Neuronal stem cell (in vitro differentiated cells): Measurements from ENCODE around the gene TSC22D3.

Source experiments
- DNase-seq: peaks from one replicate; pipeline ENCODE4 v3.0.0-alpha.2; 2013; ENCODE audit warnings: low spot score
- H2AFZ ChIP-seq: one replicate; pipeline ENCODE4 v1.6.1; 2013; ENCODE audit warnings: mild to moderate bottlenecking, low read length, inconsistent platforms
- H2AK5ac ChIP-seq: 2 replicates; pipeline ENCODE4 v1.6.1; 2013; ENCODE audit warnings: low read depth, mild to moderate bottlenecking, inconsistent platforms, low read length, moderate library complexity, mixed read lengths
- H2BK120ac ChIP-seq: 2 replicates; pipeline ENCODE4 v1.6.1; 2013; ENCODE audit warnings: low read depth, mild to moderate bottlenecking, inconsistent platforms, low read length, moderate library complexity, mixed read lengths
- H2BK12ac ChIP-seq: one replicate; pipeline ENCODE4 v1.6.1; 2013; ENCODE audit warnings: low read length, inconsistent platforms
- H2BK15ac ChIP-seq: 2 replicates; pipeline ENCODE4 v1.6.1; 2013; ENCODE audit warnings: mild to moderate bottlenecking, low read length, inconsistent platforms, mixed read lengths
- H2BK5ac ChIP-seq: one replicate; pipeline ENCODE4 v1.6.1; 2013; ENCODE audit warnings: inconsistent platforms, mild to moderate bottlenecking, low read length, moderate library complexity
- H3K14ac ChIP-seq: one replicate; pipeline ENCODE4 v1.6.1; 2013; ENCODE audit warnings: low read length, inconsistent platforms
- H3K18ac ChIP-seq: 2 replicates; pipeline ENCODE4 v1.6.1; 2013; ENCODE audit warnings: low read length, inconsistent platforms
- H3K23ac ChIP-seq: 2 replicates; pipeline ENCODE4 v1.6.1; 2013; ENCODE audit warnings: low read depth, mild to moderate bottlenecking, mixed read lengths, low read length, inconsistent platforms; ENCODE audit not compliant: poor library complexity
- H3K27ac ChIP-seq: replicated peaks from 3 replicates; pipeline ENCODE4 v1.5.1; 2013; ENCODE audit warnings: low read length, inconsistent platforms
- H3K27me3 ChIP-seq, 3 experiments: 2 replicates each; pipeline ENCODE4 v1.6.1; 2013; ENCODE audit warnings: low read length in 3 of 3, mild to moderate bottlenecking in 2 of 3, inconsistent platforms in 1 of 3, low read depth in 1 of 3, mixed read lengths in 1 of 3, moderate library complexity in 1 of 3; ENCODE audit not compliant: control insufficient read depth in 3 of 3, insufficient read depth in 3 of 3
- H3K36me3 ChIP-seq, 2 donors: replicated peaks in 1 of 2; 2 replicates each; pipeline ENCODE4 v1.6.1; 2013; ENCODE audit warnings: low read length in 2 of 2; ENCODE audit not compliant: control insufficient read depth in 2 of 2, insufficient read depth in 2 of 2
- H3K4ac ChIP-seq: 2 replicates; pipeline ENCODE4 v1.6.1; 2013; ENCODE audit warnings: inconsistent platforms, mild to moderate bottlenecking, low read length, moderate library complexity
- H3K4me1 ChIP-seq, 2 donors: 1 replicate in 1 of 2; 2 replicates in 1 of 2; pipeline ENCODE4 v1.6.1; 2013; ENCODE audit warnings: low read length in 2 of 2, low read depth in 1 of 2; ENCODE audit not compliant: control insufficient read depth in 2 of 2, insufficient read depth in 1 of 2
- H3K4me2 ChIP-seq: one replicate; pipeline ENCODE4 v1.6.1; 2013; ENCODE audit warnings: mild to moderate bottlenecking, low read length, inconsistent platforms; ENCODE audit not compliant: insufficient read depth, poor library complexity, severe bottlenecking
- H3K4me3 ChIP-seq, 2 donors: 2 replicates each; pipeline ENCODE4 v1.5.1; 2013; ENCODE audit warnings: low read length in 2 of 2, mild to moderate bottlenecking in 2 of 2, inconsistent platforms in 1 of 2, moderate library complexity in 1 of 2
- H3K79me1 ChIP-seq: one replicate; pipeline ENCODE4 v1.6.1; 2013; ENCODE audit warnings: low read depth, mild to moderate bottlenecking, inconsistent platforms, low read length, moderate library complexity
- H3K9ac ChIP-seq: one replicate; pipeline ENCODE4 v1.6.1; 2013; ENCODE audit warnings: mild to moderate bottlenecking, low read depth, low read length, inconsistent platforms; ENCODE audit not compliant: poor library complexity
- H3K9me3 ChIP-seq, 2 donors: replicated peaks in 1 of 2; 2 replicates each; pipeline versions ENCODE3 to v1.6.1; 2013; ENCODE audit warnings: low read length in 2 of 2, mild to moderate bottlenecking in 2 of 2, inconsistent platforms in 1 of 2, low read depth in 1 of 2, mixed read lengths in 1 of 2, moderate library complexity in 1 of 2; ENCODE audit not compliant: control insufficient read depth in 2 of 2, insufficient read depth in 1 of 2
- H4K8ac ChIP-seq: one replicate; pipeline ENCODE4 v1.6.1; 2013; ENCODE audit warnings: low read depth, mild to moderate bottlenecking, inconsistent platforms, low read length, moderate library complexity
- H4K91ac ChIP-seq: one replicate; pipeline ENCODE4 v1.6.1; 2013; ENCODE audit warnings: low read length, low read depth, mild to moderate bottlenecking, inconsistent platforms; ENCODE audit not compliant: poor library complexity
- WGBS, 2 donors: extraction: QIAGEN DNeasy Blood & Tissue Kit; methylation state at CpG; one replicate each; pipeline ENCODE4 v1.1.7; 2013; ENCODE audit warnings: missing lambda C conversion rate in 2 of 2, mixed read lengths in 1 of 2; ENCODE audit not compliant: insufficient read length in 2 of 2, insufficient replicate concordance in 1 of 2; ENCODE audit errors: extremely low coverage in 2 of 2; 5-methylcytosine and 5-hydroxymethylcytosine counted together

TSC22D3 gene

DNA sequence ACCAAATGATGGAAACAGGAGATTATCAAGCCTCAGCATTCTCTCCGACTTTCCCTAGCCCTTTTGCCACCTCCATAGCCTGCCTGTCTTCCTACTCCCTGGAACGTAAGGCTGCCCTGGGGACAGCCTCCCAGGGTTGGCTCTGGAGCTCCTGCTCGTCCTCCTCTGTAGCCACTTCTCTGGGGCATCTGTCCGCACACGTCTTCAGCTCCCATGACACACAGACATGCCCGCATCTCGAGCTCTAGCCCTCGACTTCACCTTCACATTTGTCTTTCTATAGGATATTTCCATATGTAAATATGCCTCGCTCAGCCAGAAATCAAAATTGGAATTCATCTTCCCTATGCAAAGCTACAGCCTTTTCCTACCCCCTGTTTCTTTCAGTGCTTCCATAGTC lies 67.7 kb downstream of the TSC22D3 start:
- Histone ChIP-seq H3K4me2 (no peak overlapping the region), H3K18ac (no peak overlapping the region), H2BK15ac (no peak overlapping the region), H3K9me3 (no peaks in the 10 kb centered on the region), H3K23ac (no peak overlapping the region), H2BK120ac (no peak overlapping the region), H3K4me3 (no peak overlapping the region), H2AK5ac (no peak overlapping the region), H3K79me1 (no peaks in the 10 kb centered on the region), H2BK12ac (no peak overlapping the region), H4K91ac (no peak overlapping the region), H3K4ac (no peak overlapping the region), H3K36me3 (no peaks in the 10 kb centered on the region), H3K9ac (no peak overlapping the region), H3K4me1 (peaks cover 4 to 7% of the 10 kb centered on the region in 2 donors), H4K8ac (no peak overlapping the region), H3K27ac (no peak overlapping the region), H3K14ac (no peak overlapping the region), H2AFZ (no peak overlapping the region), H3K27me3 (peaks cover 0 to 2% (median 0%) of the 10 kb centered on the region in 3 experiments), H2BK5ac (no peak overlapping the region)
- WGBS, 2 donors = no CpG with 5 or more reads among the region's 9 CpGs
- DNase-seq = no peak

DNA sequence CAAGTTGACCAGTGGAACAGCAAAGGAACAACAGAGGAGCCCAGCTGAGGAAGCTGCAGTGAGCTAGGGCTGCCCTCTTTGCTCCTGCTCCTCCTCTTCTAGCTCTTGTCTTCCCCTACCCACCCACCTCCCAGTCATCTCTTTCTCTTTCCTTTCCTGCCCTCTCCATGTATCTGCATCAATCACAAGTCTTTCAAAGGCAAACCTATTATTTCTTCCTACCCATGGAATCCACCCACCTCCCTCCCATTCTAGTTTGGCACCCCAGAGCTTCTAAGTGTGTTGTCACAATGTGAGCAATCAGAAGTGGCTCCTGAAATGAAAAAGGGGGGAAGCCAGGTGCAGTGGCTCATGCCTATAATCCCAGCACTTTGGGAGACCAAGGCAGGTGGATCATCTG lies 69.3 kb downstream of the TSC22D3 start:
- Histone ChIP-seq H3K4me1 (peaks cover 4 to 5% of the 10 kb centered on the region in 2 donors), H3K27ac (no peak overlapping the region), H2AK5ac (no peak overlapping the region), H2BK15ac (no peak overlapping the region), H3K4me2 (no peak overlapping the region), H3K18ac (no peak overlapping the region), H3K79me1 (no peaks in the 10 kb centered on the region), H2BK12ac (no peak overlapping the region), H4K91ac (no peak overlapping the region), H3K9me3 (no peaks in the 10 kb centered on the region), H4K8ac (no peak overlapping the region), H3K23ac (no peak overlapping the region), H3K4ac (no peak overlapping the region), H3K4me3 (no peak overlapping the region), H3K14ac (no peak overlapping the region), H3K36me3 (no peaks in the 10 kb centered on the region), H3K27me3 (peaks cover 0 to 3% (median 0%) of the 10 kb centered on the region in 3 experiments), H2BK120ac (no peak overlapping the region), H2BK5ac (no peak overlapping the region), H3K9ac (no peak overlapping the region), H2AFZ (no peak overlapping the region)
- DNase-seq = no peak

DNA sequence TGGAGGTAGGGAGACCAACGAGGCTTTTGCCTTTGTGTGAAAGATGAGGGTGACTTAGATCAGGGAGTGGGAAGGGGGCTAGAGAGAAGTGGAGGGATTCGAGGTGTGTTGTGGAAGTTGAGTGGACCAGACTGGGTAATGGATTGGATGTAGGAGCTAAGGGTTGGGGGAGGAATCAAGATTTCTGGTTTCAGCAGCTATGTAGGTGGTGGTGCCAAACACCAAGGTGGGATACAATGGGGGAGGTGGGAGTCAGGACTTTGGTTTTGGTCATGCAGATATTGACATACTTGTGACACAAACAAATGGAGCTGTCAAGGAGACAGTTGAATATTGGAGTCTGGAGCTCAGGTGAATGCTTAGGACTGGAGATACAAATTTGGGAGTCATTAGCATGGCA lies 71.0 kb downstream of the TSC22D3 start:
- no peak overlapping the region for H4K91ac ChIP-seq
- no peak overlapping the region for H3K4me3 ChIP-seq
- H2AFZ ChIP-seq = no peak overlapping the region
- H2BK120ac ChIP-seq = no peak overlapping the region
- H4K8ac ChIP-seq = no peak overlapping the region
- peaks cover 0 to 8% (median 0%) of the 10 kb centered on the region in 3 experiments for H3K27me3 ChIP-seq
- no peak overlapping the region for H2AK5ac ChIP-seq
- H2BK15ac ChIP-seq = no peak overlapping the region
- H3K4ac ChIP-seq = no peak overlapping the region
- no peak overlapping the region for H3K4me2 ChIP-seq
- no peaks in the 10 kb centered on the region for H3K79me1 ChIP-seq
- no peaks in the 10 kb centered on the region for H3K4me1 ChIP-seq
- H3K36me3 ChIP-seq = no peaks in the 10 kb centered on the region
- WGBS, 2 donors = 100% methylated on average over 1 of the region's 2 CpGs; no CpG with 5 or more reads in 1 of the 2 donors
- no peak overlapping the region for H3K9ac ChIP-seq
- no peak for DNase-seq
- H2BK5ac ChIP-seq = no peak overlapping the region
- no peak overlapping the region for H3K23ac ChIP-seq
- no peaks in the 10 kb centered on the region for H3K9me3 ChIP-seq
- no peak overlapping the region for H3K18ac ChIP-seq
- H2BK12ac ChIP-seq = no peak overlapping the region
- no peak overlapping the region for H3K14ac ChIP-seq
- no peak overlapping the region for H3K27ac ChIP-seq

DNA sequence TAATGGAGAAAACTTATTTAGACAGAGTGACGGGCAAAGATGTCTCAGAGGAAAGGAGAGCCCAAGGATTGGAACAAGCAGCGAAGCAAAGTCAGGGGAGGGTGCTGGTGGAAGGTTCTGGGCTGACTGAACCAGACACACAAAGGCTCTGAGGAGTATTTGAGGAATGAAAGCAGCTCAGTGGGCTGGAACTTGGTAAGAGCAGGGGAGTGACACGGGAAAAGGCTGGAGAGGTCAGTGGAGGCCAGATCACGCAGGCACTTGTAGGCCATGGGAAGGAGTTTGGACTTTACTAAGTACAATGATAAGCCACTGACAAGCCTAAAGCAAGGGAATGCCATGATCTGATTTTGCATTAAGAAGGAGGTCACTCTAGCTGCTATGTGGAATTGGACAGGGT lies 71.4 kb downstream of the TSC22D3 start:
- Histone ChIP-seq H4K91ac (no peak overlapping the region), H2AFZ (no peak overlapping the region), H2BK15ac (no peak overlapping the region), H3K4ac (no peak overlapping the region), H3K4me2 (no peak overlapping the region), H3K79me1 (no peaks in the 10 kb centered on the region), H3K9ac (no peak overlapping the region), H2BK5ac (no peak overlapping the region), H2AK5ac (no peak overlapping the region), H2BK12ac (no peak overlapping the region), H3K4me3 (no peak overlapping the region), H3K14ac (no peak overlapping the region), H3K36me3 (no peaks in the 10 kb centered on the region), H3K18ac (no peak overlapping the region), H3K23ac (no peak overlapping the region), H3K9me3 (no peaks in the 10 kb centered on the region), H2BK120ac (no peak overlapping the region), H3K4me1 (no peaks in the 10 kb centered on the region), H3K27ac (no peak overlapping the region), H3K27me3 (peaks cover 0 to 8% (median 0%) of the 10 kb centered on the region in 3 experiments), H4K8ac (no peak overlapping the region)
- DNase-seq = no peak
- no CpG with 5 or more reads among the region's 4 CpGs for WGBS, 2 donors
